GM12878 (cell line): ENCODE data around the gene HPSE2. TPM values are rescaled to one million over a fixed set of nuclear protein-coding genes. Genes with fewer than 3 reads are reported as not detected.

Experiments
- ATAC-seq: fragments of 200-7000 bp; cut with Tn5 transposase; 3 replicates; pipeline ENCODE4 v1.9.1; 2020; ENCODE audit warnings: mild to moderate bottlenecking, moderate library complexity
- BruUV-seq: library from RNA; stranded (reverse); fragments of 400-500 nt; replicated peaks from 2 replicates; lab custom pipeline; 2021; lab: Mats Ljungman, UMichigan
- CTCF ChIA-PET: fragments of 300-600 bp; sonication (Branson Sonifier 250); formaldehyde crosslinking; extraction: SDS; loops from one replicate; lab custom pipeline; 2021; ENCODE audit warnings: inconsistent platforms; lab: Yijun Ruan, JAX
- POLR2A ChIA-PET: fragments of 350-600 bp; formaldehyde crosslinking; extraction: SDS; loops from one replicate; lab custom pipeline; 2021; ENCODE audit warnings: inconsistent platforms; lab: Charles Lee
- RAD21 ChIA-PET: fragments of 300-600 bp; sonication (Branson Sonifier 250); formaldehyde crosslinking; loops from one replicate; lab custom pipeline; 2023; ENCODE audit warnings: antibody characterized with exemption; ENCODE audit not compliant: unreplicated experiment; lab: Charles Lee
- SMC1A ChIA-PET: fragments of 300-600 bp; sonication (Branson Sonifier 250); formaldehyde crosslinking; loops from one replicate; lab custom pipeline; 2023; ENCODE audit not compliant: unreplicated experiment, uncharacterized antibody; lab: Charles Lee
- DNase-seq: peaks from one replicate; pipeline ENCODE4 v3.0.0-alpha.2; 2011; ENCODE audit warnings: low read depth, low spot score
- FAIRE-seq: peaks from 3 replicates; lab custom pipeline; 2011; peaks lifted over from hg19 to GRCh38; lab: Jason Lieb, UNC
- H2AFZ ChIP-seq: 2 replicates; pipeline ENCODE4 v1.6.0; 2011; ENCODE audit warnings: low read depth, low read length, control low read depth; ENCODE audit not compliant: control insufficient read depth
- H3K27ac ChIP-seq: 2 replicates; pipeline ENCODE4 v1.5.1; 2011; ENCODE audit warnings: control low read depth; ENCODE audit not compliant: control insufficient read depth, insufficient read depth
- H3K27me3 ChIP-seq, 2 experiments: replicated peaks in 1 of 2; 2 replicates each; pipeline versions ENCODE4 v1.6.0 to v1.6.1; 2011; ENCODE audit warnings: low read length in 1 of 2; ENCODE audit not compliant: control insufficient read depth in 2 of 2, insufficient read depth in 2 of 2
- H3K36me3 ChIP-seq, 2 experiments: 2 replicates each; pipeline ENCODE4 v1.5.1; 2011; ENCODE audit warnings: low read length in 1 of 2; ENCODE audit not compliant: control insufficient read depth in 2 of 2, insufficient read depth in 2 of 2
- H3K4me1 ChIP-seq: 2 replicates; pipeline ENCODE4 v1.6.1; 2011; ENCODE audit warnings: mild to moderate bottlenecking, low read length, moderate library complexity, mixed read lengths; ENCODE audit not compliant: control insufficient read depth, insufficient read depth
- H3K4me2 ChIP-seq: 2 replicates; pipeline ENCODE4 v1.6.0; 2011; ENCODE audit warnings: control low read depth; ENCODE audit not compliant: control insufficient read depth, insufficient read depth
- H3K4me3 ChIP-seq: fragments of 200-600 bp; sonication (generic); 2 replicates; pipeline ENCODE4 v1.5.1; 2016
- H3K79me2 ChIP-seq: 2 replicates; pipeline ENCODE4 v1.6.0; 2011; ENCODE audit warnings: low read length; ENCODE audit not compliant: control insufficient read depth, insufficient read depth
- H3K9ac ChIP-seq: 2 replicates; pipeline ENCODE4 v1.8.0; 2011; ENCODE audit warnings: low read length, control low read depth, mixed read lengths; ENCODE audit not compliant: control insufficient read depth, insufficient read depth
- H3K9me3 ChIP-seq: replicated peaks from 3 replicates; pipeline ENCODE4 v1.5.1; 2011; ENCODE audit warnings: mild to moderate bottlenecking, low read length; ENCODE audit not compliant: control insufficient read depth, insufficient read depth
- H4K20me1 ChIP-seq: 2 replicates; pipeline ENCODE4 v1.6.0; 2011; ENCODE audit not compliant: control insufficient read depth, insufficient read depth
- BHLHE40 ChIP-seq, 2 experiments: fragments of 450-650 bp in 1 of 2; IDR thresholded peaks; 2 replicates each; pipeline ENCODE4 v1.6.1; 2011 to 2017; ENCODE audit warnings: low read depth in 2 of 2, borderline replicate concordance in 1 of 2, improper control_type of control experiment in 1 of 2, low read length in 1 of 2, mild to moderate bottlenecking in 1 of 2
- BMI1 ChIP-seq: fragments of 450-650 bp; IDR thresholded peaks from 2 replicates; pipeline ENCODE4 v1.6.1; 2016; ENCODE audit warnings: mild to moderate bottlenecking, moderate library complexity, borderline replicate concordance
- CHD4 ChIP-seq: fragments of 200-600 bp; sonication (generic); IDR thresholded peaks from 2 replicates; pipeline ENCODE4 v1.6.1; 2016; ENCODE audit warnings: mild to moderate bottlenecking
- IKZF1 ChIP-seq: fragments of 450-650 bp; conservative IDR thresholded peaks from 2 replicates; pipeline ENCODE4 v1.6.1; 2017; ENCODE audit warnings: antibody characterized with exemption, mild to moderate bottlenecking
- JUNB ChIP-seq: IDR thresholded peaks from 2 replicates; pipeline ENCODE4 v1.6.1; 2016; ENCODE audit warnings: antibody characterized with exemption, mild to moderate bottlenecking
- KAT2A ChIP-seq: conservative IDR thresholded peaks from 2 replicates; pipeline ENCODE4 v1.6.1; 2011; ENCODE audit warnings: low read depth, low read length; ENCODE audit not compliant: control insufficient read depth
- MEF2A ChIP-seq: IDR thresholded peaks from 2 replicates; pipeline ENCODE4 v1.6.1; 2011; ENCODE audit warnings: low read depth, mild to moderate bottlenecking, low read length, moderate library complexity; ENCODE audit not compliant: insufficient read depth
- MLLT1 ChIP-seq: fragments of 450-650 bp; IDR thresholded peaks from 2 replicates; pipeline ENCODE4 v1.6.1; 2016; ENCODE audit warnings: mild to moderate bottlenecking
- MXI1 ChIP-seq: fragments of 150-350 bp; IDR thresholded peaks from 2 replicates; pipeline ENCODE4 v1.6.1; 2011; ENCODE audit warnings: low read depth, mild to moderate bottlenecking, inconsistent platforms, low read length, improper control_type of control experiment
- PML ChIP-seq: IDR thresholded peaks from 2 replicates; pipeline ENCODE4 v1.6.1; 2012; ENCODE audit warnings: low read length, inconsistent platforms
- RCOR1 ChIP-seq: conservative IDR thresholded peaks from 2 replicates; pipeline ENCODE4 v1.6.1; 2012; ENCODE audit warnings: low read depth, low read length, improper control_type of control experiment
- RFX5 ChIP-seq: IDR thresholded peaks from 2 replicates; pipeline ENCODE4 v1.6.1; 2011; ENCODE audit warnings: low read depth, low read length, improper control_type of control experiment
- TCF7 ChIP-seq: IDR thresholded peaks from 2 replicates; pipeline ENCODE4 v1.6.1; 2014; ENCODE audit warnings: antibody characterized with exemption, borderline replicate concordance
- YBX1 ChIP-seq: fragments of 450-650 bp; IDR thresholded peaks from 2 replicates; pipeline ENCODE4 v1.6.1; 2016; ENCODE audit warnings: antibody characterized with exemption
- WGBS: methylation state at CpG from one replicate; pipeline ENCODE4 v1.1.6; 2016; ENCODE audit warnings: low lambda C conversion rate; ENCODE audit not compliant: insufficient replicate concordance, insufficient coverage; ENCODE audit errors: missing lambda C conversion rate; 5-methylcytosine and 5-hydroxymethylcytosine counted together
- in situ Hi-C: fragments of 300-500 bp; cut with MboI; formaldehyde crosslinking; loops from 9 replicates; pipeline ENCODE4 v1.14.3; 2018; ENCODE audit warnings: mixed read lengths
- intact Hi-C: fragments of 100-400 bp; cut with micrococcal nuclease; formaldehyde crosslinking; loops from one replicate; pipeline ENCODE4 v1.14.2; 2022; ENCODE audit not compliant: unreplicated experiment
- polyA plus RNA-seq, 11 experiments: library from polyadenylated mRNA; depleted of rRNA in 4 of 11; unstranded in 6 of 11; stranded (reverse) in 5 of 11; fragments of >200 nt; fragmentation: Nextera tagmentation in 4 of 11; fragmentation: Illumina TruSeq in 1 of 11; extraction: Ambion mirVana in 4 of 11; extraction: Trizol in 1 of 11; gene quantifications; 1 replicate in 1 of 11; 2 replicates in 10 of 11; pipeline versions ENCODE4 v1.2.1 to v1.2.3, GENCODE V29; 2011 to 2016; ENCODE audit warnings: inconsistent platforms in 2 of 11, missing spikeins in 2 of 11, low read depth in 1 of 11
- total RNA-seq, 4 experiments: library from RNA; depleted of rRNA in 3 of 4; stranded (reverse); fragments of >200 nt in 3 of 4; fragmentation: Illumina TruSeq in 1 of 4; extraction: Trizol in 1 of 4; gene quantifications; 2 replicates each; pipeline versions ENCODE4 v1.2.1 to v1.2.3, GENCODE V29; 2013 to 2021

Gene HPSE2
- total and polyA plus RNA-seq, 10 of the 15 experiments (the other 5 are each of a cell fraction or from before 2014, with no cell fraction given): 0.06 TPM; not detected in 9

GRCh38 chr10:98461500-98461842, 774.2 kb downstream of the HPSE2 start:
- FAIRE-seq (no peak), ATAC-seq (no peak), DNase-seq (no peak)
- ChIA-PET CTCF (interaction anchor here (0.9 to 1.5 kb wide), 2 partner anchors 11 to 36 kb away, joined by 3 read pairs; no protein-coding TSS in a partner anchor), RAD21 (no interaction called here), POLR2A (no interaction called here), SMC1A (no interaction called here)
- no peak for TF ChIP-seq BMI1
- TF ChIP-seq YBX1: no peak
- no peak for TF ChIP-seq MLLT1
- TF ChIP-seq KAT2A: no peak
- TF ChIP-seq CHD4: no peak
- TF ChIP-seq RCOR1: no peak
- no peak for TF ChIP-seq TCF7
- TF ChIP-seq IKZF1: no peak
- TF ChIP-seq RFX5: no peak
- TF ChIP-seq BHLHE40 (IDR thresholded peaks at IDR 0.05; ENCODE audit: borderline replicate concordance in 1 of 2, low read depth in 2 of 2, low read length in 1 of 2): no peak
- TF ChIP-seq JUNB: no peak
- no peak for TF ChIP-seq MEF2A
- TF ChIP-seq MXI1: no peak
- no peak for TF ChIP-seq PML
- H3K4me3 ChIP-seq: no peak overlapping the region
- 64% methylated on average over 3 of the region's 3 CpGs for WGBS
- H3K27me3 ChIP-seq: no peaks in the 10 kb centered on the region; a peak in 1 of 4 replicates
- H3K27ac ChIP-seq: no peak overlapping the region
- H3K9ac ChIP-seq: no peak overlapping the region
- H3K4me2 ChIP-seq: no peak overlapping the region
- intact Hi-C loops (no loop called here), in situ Hi-C loops (loop anchor here (5.0 to 10.0 kb wide), 2 partner anchors 583 to 786 kb away; no protein-coding TSS in a partner anchor)
- H3K9me3 ChIP-seq: no peaks in the 10 kb centered on the region
- no peaks in the 10 kb centered on the region for H4K20me1 ChIP-seq
- no peaks in the 10 kb centered on the region for H3K79me2 ChIP-seq
- H3K4me1 ChIP-seq: no peaks in the 10 kb centered on the region
- no TSS peak for BruUV-seq
- H2AFZ ChIP-seq: no peak overlapping the region
- H3K36me3 ChIP-seq: no peaks in the 10 kb centered on the region
